Thoracic aorta (tissue), 2 donors: Measurements from ENCODE around the gene SYDE2. TPM values are rescaled to one million over a fixed set of nuclear protein-coding genes. Genes with fewer than 3 reads are reported as not detected.
"Not testable (repeated sequence)": the region's sequence is repeated elsewhere in the genome, so short reads cannot be mapped to it uniquely, and the experiment has no call there.

Experiments used
- ATAC-seq: fragments of 150-250 bp; one replicate; pipeline ENCODE4 v1.8.0; 2017; ENCODE audit warnings: low read depth; ENCODE audit not compliant: insufficient number of reproducible peaks, low FRiP score
- DNase-seq: peaks from one replicate; pipeline ENCODE4 v3.0.0-alpha.2; 2020; ENCODE audit warnings: low spot score
- H3K27ac ChIP-seq, 2 donors: fragments of 200-600 bp; sonication (generic); 1 replicate in 1 of 2; 2 replicates in 1 of 2; pipeline ENCODE4 v1.5.1; 2016; ENCODE audit warnings: mild to moderate bottlenecking in 2 of 2, moderate library complexity in 2 of 2
- H3K27me3 ChIP-seq: fragments of 200-600 bp; sonication (generic); replicated peaks from 2 replicates; pipeline ENCODE4 v1.6.0; 2016; ENCODE audit warnings: mild to moderate bottlenecking; ENCODE audit not compliant: insufficient read depth
- H3K36me3 ChIP-seq: fragments of 200-600 bp; sonication (generic); one replicate; pipeline ENCODE4 v1.5.1; 2016
- H3K4me1 ChIP-seq, 2 donors: fragments of 200-600 bp; sonication (generic); 1 replicate in 1 of 2; 2 replicates in 1 of 2; pipeline versions ENCODE4 v1.5.1 to v1.6.0; 2016; ENCODE audit warnings: low read depth in 2 of 2, mild to moderate bottlenecking in 1 of 2; ENCODE audit not compliant: control insufficient read depth in 1 of 2
- H3K4me3 ChIP-seq: fragments of 200-600 bp; sonication (generic); 2 replicates; pipeline ENCODE4 v1.5.1; 2016; ENCODE audit warnings: mild to moderate bottlenecking
- H3K9me3 ChIP-seq: fragments of 200-600 bp; sonication (generic); 2 replicates; pipeline ENCODE4 v1.5.1; 2016
- CTCF ChIP-seq: fragments of 200-600 bp; sonication (generic); IDR thresholded peaks from one replicate; pipeline ENCODE4 v1.5.1; 2019; ENCODE audit warnings: antibody characterized with exemption
- total RNA-seq, 2 donors: library from RNA; depleted of rRNA; stranded (reverse); fragments of >200 nt; gene quantifications; one replicate each; pipeline versions ENCODE4 v1.1.0 to v1.2.3, GENCODE V29; 2016

SYDE2 gene
- total RNA-seq, 2 donors from 2014 or later = 13.4 to 17.0 TPM

GRCh38 chr1:85151446-85151845 is 49.4 kb downstream of the SYDE2 start:
- no peak overlapping the region for H3K4me3 ChIP-seq
- DNase-seq (no peak), ATAC-seq (no peak)
- H3K9me3 ChIP-seq = no peaks in the 10 kb centered on the region
- no peaks in the 10 kb centered on the region for H3K4me1 ChIP-seq
- H3K27me3 ChIP-seq = no peaks in the 10 kb centered on the region
- no peak for TF ChIP-seq CTCF
- H3K27ac ChIP-seq = no peak overlapping the region
- no peaks in the 10 kb centered on the region for H3K36me3 ChIP-seq

- ATAC-seq (no peak), DNase-seq (no peak)
- TF ChIP-seq CTCF = no peak
- Histone ChIP-seq H3K36me3 (no peaks in the 10 kb centered on the region), H3K4me3 (no peak overlapping the region), H3K4me1 (no peaks in the 10 kb centered on the region), H3K27ac (no peak overlapping the region), H3K27me3 (no peaks in the 10 kb centered on the region), H3K9me3 (no peaks in the 10 kb centered on the region)
Observed at GRCh38 chr1:85149805-85150204, 51.0 kb downstream of the SYDE2 start.

GRCh38 chr1:85148524-85149250 is 52.1 kb downstream of the SYDE2 start:
- no peak overlapping the region for H3K4me3 ChIP-seq
- no peak for ATAC-seq
- H3K4me1 ChIP-seq = no peaks in the 10 kb centered on the region
- no peaks in the 10 kb centered on the region for H3K27me3 ChIP-seq
- no peak for TF ChIP-seq CTCF
- H3K9me3 ChIP-seq = no peaks in the 10 kb centered on the region
- no peaks in the 10 kb centered on the region for H3K36me3 ChIP-seq
- no peak for DNase-seq
- H3K27ac ChIP-seq = no peak overlapping the region

GRCh38 chr1:85146972-85147359 is 53.9 kb downstream of the SYDE2 start:
- no peak for DNase-seq
- H3K4me3 ChIP-seq = no peak overlapping the region
- H3K9me3 ChIP-seq = no peaks in the 10 kb centered on the region
- TF ChIP-seq CTCF = no peak
- H3K27ac ChIP-seq = no peak overlapping the region
- H3K36me3 ChIP-seq = no peaks in the 10 kb centered on the region
- H3K4me1 ChIP-seq = no peaks in the 10 kb centered on the region
- no peaks in the 10 kb centered on the region for H3K27me3 ChIP-seq
- no peak for ATAC-seq

GRCh38 chr1:85146298-85146971 is 54.4 kb downstream of the SYDE2 start:
- DNase-seq, H3K36me3 ChIP-seq, H3K9me3 ChIP-seq, H3K27me3 ChIP-seq, H3K4me3 ChIP-seq, H3K4me1 ChIP-seq, ATAC-seq, H3K27ac ChIP-seq: not testable (repeated sequence)
